ENCODE results near the gene MDM1.

- TF ChIP-seq POLR2A (IDR thresholded peaks at IDR 0.05; ENCODE audit: low read length) (no peak), GATA1 (IDR thresholded peaks at IDR 0.05; ENCODE audit: low read depth, low read length) (no peak)
Observed at GRCh38 chr12:68376901-68377300, 44.7 kb upstream of the MDM1 start.
